Breast epithelium (tissue), 3 donors: ENCODE data around the gene SMPX.

ENCODE experiments used
- CTCF ChIP-seq, 3 donors: fragments of 450-650 bp; IDR thresholded peaks; one replicate each; pipeline ENCODE4 v1.5.1; 2016 to 2017; ENCODE audit warnings: antibody characterized with exemption in 3 of 3, mild to moderate bottlenecking in 3 of 3, moderate library complexity in 3 of 3
- POLR2A ChIP-seq: fragments of 450-650 bp; IDR thresholded peaks from one replicate; pipeline ENCODE4 v1.6.1; 2016; ENCODE audit warnings: antibody characterized with exemption, mild to moderate bottlenecking, moderate library complexity
- POLR2AphosphoS5 ChIP-seq, 3 donors: sonication (generic); formaldehyde crosslinking; IDR thresholded peaks; one replicate each; pipeline ENCODE4 v1.6.1; 2017; ENCODE audit warnings: antibody characterized with exemption in 3 of 3

- TF ChIP-seq CTCF (IDR thresholded peaks at IDR 0.05) = no peak
- no peak for TF ChIP-seq POLR2A
- no peak for TF ChIP-seq POLR2AphosphoS5 (IDR thresholded peaks at IDR 0.05)
Measured at GRCh38 chrX:21718575-21718974, 39.3 kb downstream of the SMPX start.
